GM12878 (cell line): ENCODE results near the gene NCAM1. TPM values are rescaled to one million over a fixed set of nuclear protein-coding genes. Genes with fewer than 3 reads are reported as not detected.

Experiments
- ATAC-seq: fragments of 200-7000 bp; cut with Tn5 transposase; 3 replicates; pipeline ENCODE4 v1.9.1; 2020; ENCODE audit warnings: mild to moderate bottlenecking, moderate library complexity
- BruUV-seq: library from RNA; stranded (reverse); fragments of 400-500 nt; replicated peaks from 2 replicates; lab custom pipeline; 2021; lab: Mats Ljungman, UMichigan
- CTCF ChIA-PET: fragments of 300-600 bp; sonication (Branson Sonifier 250); formaldehyde crosslinking; extraction: SDS; loops from one replicate; lab custom pipeline; 2021; ENCODE audit warnings: inconsistent platforms; lab: Yijun Ruan, JAX
- POLR2A ChIA-PET: fragments of 350-600 bp; formaldehyde crosslinking; extraction: SDS; loops from one replicate; lab custom pipeline; 2021; ENCODE audit warnings: inconsistent platforms; lab: Charles Lee
- RAD21 ChIA-PET: fragments of 300-600 bp; sonication (Branson Sonifier 250); formaldehyde crosslinking; loops from one replicate; lab custom pipeline; 2023; ENCODE audit warnings: antibody characterized with exemption; ENCODE audit not compliant: unreplicated experiment; lab: Charles Lee
- SMC1A ChIA-PET: fragments of 300-600 bp; sonication (Branson Sonifier 250); formaldehyde crosslinking; loops from one replicate; lab custom pipeline; 2023; ENCODE audit not compliant: unreplicated experiment, uncharacterized antibody; lab: Charles Lee
- DNase-seq: peaks from one replicate; pipeline ENCODE4 v3.0.0-alpha.2; 2011; ENCODE audit warnings: low read depth, low spot score
- FAIRE-seq: peaks from 3 replicates; lab custom pipeline; 2011; peaks lifted over from hg19 to GRCh38; lab: Jason Lieb, UNC
- H2AFZ ChIP-seq: 2 replicates; pipeline ENCODE4 v1.6.0; 2011; ENCODE audit warnings: low read depth, low read length, control low read depth; ENCODE audit not compliant: control insufficient read depth
- H3K27ac ChIP-seq: 2 replicates; pipeline ENCODE4 v1.5.1; 2011; ENCODE audit warnings: control low read depth; ENCODE audit not compliant: control insufficient read depth, insufficient read depth
- H3K27me3 ChIP-seq, 2 experiments: replicated peaks in 1 of 2; 2 replicates each; pipeline versions ENCODE4 v1.6.0 to v1.6.1; 2011; ENCODE audit warnings: low read length in 1 of 2; ENCODE audit not compliant: control insufficient read depth in 2 of 2, insufficient read depth in 2 of 2
- H3K36me3 ChIP-seq, 2 experiments: 2 replicates each; pipeline ENCODE4 v1.5.1; 2011; ENCODE audit warnings: low read length in 1 of 2; ENCODE audit not compliant: control insufficient read depth in 2 of 2, insufficient read depth in 2 of 2
- H3K4me1 ChIP-seq: 2 replicates; pipeline ENCODE4 v1.6.1; 2011; ENCODE audit warnings: mild to moderate bottlenecking, low read length, moderate library complexity, mixed read lengths; ENCODE audit not compliant: control insufficient read depth, insufficient read depth
- H3K4me2 ChIP-seq: 2 replicates; pipeline ENCODE4 v1.6.0; 2011; ENCODE audit warnings: control low read depth; ENCODE audit not compliant: control insufficient read depth, insufficient read depth
- H3K4me3 ChIP-seq: fragments of 200-600 bp; sonication (generic); 2 replicates; pipeline ENCODE4 v1.5.1; 2016
- H3K79me2 ChIP-seq: 2 replicates; pipeline ENCODE4 v1.6.0; 2011; ENCODE audit warnings: low read length; ENCODE audit not compliant: control insufficient read depth, insufficient read depth
- H3K9ac ChIP-seq: 2 replicates; pipeline ENCODE4 v1.8.0; 2011; ENCODE audit warnings: low read length, control low read depth, mixed read lengths; ENCODE audit not compliant: control insufficient read depth, insufficient read depth
- H3K9me3 ChIP-seq: replicated peaks from 3 replicates; pipeline ENCODE4 v1.5.1; 2011; ENCODE audit warnings: mild to moderate bottlenecking, low read length; ENCODE audit not compliant: control insufficient read depth, insufficient read depth
- H4K20me1 ChIP-seq: 2 replicates; pipeline ENCODE4 v1.6.0; 2011; ENCODE audit not compliant: control insufficient read depth, insufficient read depth
- BACH1 ChIP-seq: fragments of 450-650 bp; IDR thresholded peaks from 2 replicates; pipeline ENCODE4 v1.6.1; 2017; ENCODE audit warnings: mild to moderate bottlenecking, borderline replicate concordance
- BMI1 ChIP-seq: fragments of 450-650 bp; IDR thresholded peaks from 2 replicates; pipeline ENCODE4 v1.6.1; 2016; ENCODE audit warnings: mild to moderate bottlenecking, moderate library complexity, borderline replicate concordance
- ELK1 ChIP-seq: IDR thresholded peaks from 2 replicates; pipeline ENCODE4 v1.6.1; 2012; ENCODE audit warnings: low read depth, low read length, improper control_type of control experiment
- ETV6 ChIP-seq, 2 experiments: fragments of 450-650 bp in 1 of 2; IDR thresholded peaks in 1 of 2; conservative IDR thresholded peaks in 1 of 2; 2 replicates each; pipeline ENCODE4 v1.6.1; 2014; ENCODE audit warnings: antibody characterized with exemption in 1 of 2, borderline replicate concordance in 1 of 2, low read depth in 1 of 2, mild to moderate bottlenecking in 1 of 2, moderate library complexity in 1 of 2
- IRF4 ChIP-seq: IDR thresholded peaks from 2 replicates; pipeline ENCODE4 v1.6.1; 2011; ENCODE audit warnings: low read depth, low read length
- RAD21 ChIP-seq: IDR thresholded peaks from 2 replicates; pipeline ENCODE4 v1.6.1; 2011; ENCODE audit warnings: mild to moderate bottlenecking, low read depth, low read length, moderate library complexity; ENCODE audit not compliant: insufficient read depth
- RCOR1 ChIP-seq: conservative IDR thresholded peaks from 2 replicates; pipeline ENCODE4 v1.6.1; 2012; ENCODE audit warnings: low read depth, low read length, improper control_type of control experiment
- SREBF1 ChIP-seq: IDR thresholded peaks from 2 replicates; pipeline ENCODE4 v1.6.1; 2012; ENCODE audit warnings: mild to moderate bottlenecking, low read length
- TCF7 ChIP-seq: IDR thresholded peaks from 2 replicates; pipeline ENCODE4 v1.6.1; 2014; ENCODE audit warnings: antibody characterized with exemption, borderline replicate concordance
- ZSCAN29 ChIP-seq: fragments of 450-650 bp; IDR thresholded peaks from 2 replicates; pipeline ENCODE4 v1.6.1; 2017; ENCODE audit warnings: mild to moderate bottlenecking, moderate library complexity
- WGBS: methylation state at CpG from one replicate; pipeline ENCODE4 v1.1.6; 2016; ENCODE audit warnings: low lambda C conversion rate; ENCODE audit not compliant: insufficient replicate concordance, insufficient coverage; ENCODE audit errors: missing lambda C conversion rate; 5-methylcytosine and 5-hydroxymethylcytosine counted together
- in situ Hi-C: fragments of 300-500 bp; cut with MboI; formaldehyde crosslinking; loops from 9 replicates; pipeline ENCODE4 v1.14.3; 2018; ENCODE audit warnings: mixed read lengths
- intact Hi-C: fragments of 100-400 bp; cut with micrococcal nuclease; formaldehyde crosslinking; loops from one replicate; pipeline ENCODE4 v1.14.2; 2022; ENCODE audit not compliant: unreplicated experiment
- polyA plus RNA-seq, 11 experiments: library from polyadenylated mRNA; depleted of rRNA in 4 of 11; unstranded in 6 of 11; stranded (reverse) in 5 of 11; fragments of >200 nt; fragmentation: Nextera tagmentation in 4 of 11; fragmentation: Illumina TruSeq in 1 of 11; extraction: Ambion mirVana in 4 of 11; extraction: Trizol in 1 of 11; gene quantifications; 1 replicate in 1 of 11; 2 replicates in 10 of 11; pipeline versions ENCODE4 v1.2.1 to v1.2.3, GENCODE V29; 2011 to 2016; ENCODE audit warnings: inconsistent platforms in 2 of 11, missing spikeins in 2 of 11, low read depth in 1 of 11
- total RNA-seq, 4 experiments: library from RNA; depleted of rRNA in 3 of 4; stranded (reverse); fragments of >200 nt in 3 of 4; fragmentation: Illumina TruSeq in 1 of 4; extraction: Trizol in 1 of 4; gene quantifications; 2 replicates each; pipeline versions ENCODE4 v1.2.1 to v1.2.3, GENCODE V29; 2013 to 2021
- TF ChIP-seq, protein P1 (sequence below): fragments of 150-350 bp; IDR thresholded peaks from 2 replicates; pipeline ENCODE4 v1.6.1; 2016; ENCODE audit warnings: low read depth, low read length

The NCAM1 gene
- total and polyA plus RNA-seq, 10 of the 15 experiments (the other 5 are each of a cell fraction or from before 2014, with no cell fraction given): 0.10 to 0.23 (median 0.11) TPM; not detected in 7

GRCh38 chr11:113106507-113106906 is 145.3 kb downstream of the NCAM1 start:
- 15% methylated on average over 2 of the region's 2 CpGs for WGBS
- POLR2A ChIA-PET: no interaction called here
- no peak overlapping the region for H3K9ac ChIP-seq
- H3K4me3 ChIP-seq: no peak overlapping the region
- H3K27me3 ChIP-seq: no peaks in the 10 kb centered on the region
- H3K79me2 ChIP-seq: no peaks in the 10 kb centered on the region
- FAIRE-seq (no peak), ATAC-seq (no peak), DNase-seq (no peak)
- in situ Hi-C loops (no loop called here), intact Hi-C loops (no loop called here)
- RAD21 ChIA-PET: no interaction called here
- SMC1A ChIA-PET: no interaction called here
- H4K20me1 ChIP-seq: no peaks in the 10 kb centered on the region
- no peaks in the 10 kb centered on the region for H3K4me1 ChIP-seq
- BruUV-seq: no TSS peak
- H3K4me2 ChIP-seq: no peak overlapping the region
- no peak overlapping the region for H3K27ac ChIP-seq
- no peaks in the 10 kb centered on the region for H3K36me3 ChIP-seq
- TF ChIP-seq SREBF1 (no peak), TCF7 (no peak), RCOR1 (no peak), BMI1 (no peak), RAD21 (no peak), IRF4 (no peak), BACH1 (no peak), ZSCAN29 (no peak), ELK1 (no peak), ETV6 (conservative IDR thresholded peaks at IDR 0.05 in 1 of 2, IDR thresholded peaks at IDR 0.05 in 1 of 2; ENCODE audit: borderline replicate concordance in 1 of 2, low read depth in 1 of 2) (no peak)
- TF ChIP-seq, protein P1, sequence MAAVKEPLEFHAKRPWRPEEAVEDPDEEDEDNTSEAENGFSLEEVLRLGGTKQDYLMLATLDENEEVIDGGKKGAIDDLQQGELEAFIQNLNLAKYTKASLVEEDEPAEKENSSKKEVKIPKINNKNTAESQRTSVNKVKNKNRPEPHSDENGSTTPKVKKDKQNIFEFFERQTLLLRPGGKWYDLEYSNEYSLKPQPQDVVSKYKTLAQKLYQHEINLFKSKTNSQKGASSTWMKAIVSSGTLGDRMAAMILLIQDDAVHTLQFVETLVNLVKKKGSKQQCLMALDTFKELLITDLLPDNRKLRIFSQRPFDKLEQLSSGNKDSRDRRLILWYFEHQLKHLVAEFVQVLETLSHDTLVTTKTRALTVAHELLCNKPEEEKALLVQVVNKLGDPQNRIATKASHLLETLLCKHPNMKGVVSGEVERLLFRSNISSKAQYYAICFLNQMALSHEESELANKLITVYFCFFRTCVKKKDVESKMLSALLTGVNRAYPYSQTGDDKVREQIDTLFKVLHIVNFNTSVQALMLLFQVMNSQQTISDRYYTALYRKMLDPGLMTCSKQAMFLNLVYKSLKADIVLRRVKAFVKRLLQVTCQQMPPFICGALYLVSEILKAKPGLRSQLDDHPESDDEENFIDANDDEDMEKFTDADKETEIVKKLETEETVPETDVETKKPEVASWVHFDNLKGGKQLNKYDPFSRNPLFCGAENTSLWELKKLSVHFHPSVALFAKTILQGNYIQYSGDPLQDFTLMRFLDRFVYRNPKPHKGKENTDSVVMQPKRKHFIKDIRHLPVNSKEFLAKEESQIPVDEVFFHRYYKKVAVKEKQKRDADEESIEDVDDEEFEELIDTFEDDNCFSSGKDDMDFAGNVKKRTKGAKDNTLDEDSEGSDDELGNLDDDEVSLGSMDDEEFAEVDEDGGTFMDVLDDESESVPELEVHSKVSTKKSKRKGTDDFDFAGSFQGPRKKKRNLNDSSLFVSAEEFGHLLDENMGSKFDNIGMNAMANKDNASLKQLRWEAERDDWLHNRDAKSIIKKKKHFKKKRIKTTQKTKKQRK: no peak
- TF ChIP-seq, all 136 proteins: peak for 0
- CTCF ChIA-PET: no interaction called here
- H2AFZ ChIP-seq: no peak overlapping the region
- H3K9me3 ChIP-seq: no peaks in the 10 kb centered on the region
